OCI-LY7 (cell line): ENCODE results near the gene ESPNL.

ENCODE experiments used
- CTCF ChIP-seq: fragments of 200-600 bp; sonication (generic); conservative IDR thresholded peaks from 2 replicates; pipeline ENCODE4 v1.5.1; 2014; ENCODE audit warnings: mild to moderate bottlenecking, antibody characterized with exemption, low read length, moderate library complexity, mixed read lengths
- EZH2phosphoT487 ChIP-seq: fragments of 200-600 bp; sonication (generic); IDR thresholded peaks from 2 replicates; pipeline ENCODE4 v1.6.1; 2018; ENCODE audit warnings: low read depth, borderline replicate concordance, mild to moderate bottlenecking, mixed run types, antibody characterized with exemption, low read length, moderate library complexity, mixed read lengths

GRCh38 chr2:238080518-238080917, 19.6 kb upstream of the ESPNL start:
- no peak for TF ChIP-seq CTCF
- no peak for TF ChIP-seq EZH2phosphoT487
